ENCODE measurements around the gene CFAP92. TPM values are rescaled to one million over a fixed set of nuclear protein-coding genes. Genes with fewer than 3 reads are reported as not detected.

Gene CFAP92
- total RNA-seq, 3 donors from 2014 or later = 1.1 to 1.5 (median 1.3) TPM

GRCh38 chr3:129016356-129016719 lies 22.5 kb upstream of the CFAP92 start:
- H3K4me1 ChIP-seq (ENCODE audit: low read depth) = peaks cover 22% of the 10 kb centered on the region
- DNase-seq = peak; percentile 87 to 92 (median 87)
- TF ChIP-seq, protein P1, sequence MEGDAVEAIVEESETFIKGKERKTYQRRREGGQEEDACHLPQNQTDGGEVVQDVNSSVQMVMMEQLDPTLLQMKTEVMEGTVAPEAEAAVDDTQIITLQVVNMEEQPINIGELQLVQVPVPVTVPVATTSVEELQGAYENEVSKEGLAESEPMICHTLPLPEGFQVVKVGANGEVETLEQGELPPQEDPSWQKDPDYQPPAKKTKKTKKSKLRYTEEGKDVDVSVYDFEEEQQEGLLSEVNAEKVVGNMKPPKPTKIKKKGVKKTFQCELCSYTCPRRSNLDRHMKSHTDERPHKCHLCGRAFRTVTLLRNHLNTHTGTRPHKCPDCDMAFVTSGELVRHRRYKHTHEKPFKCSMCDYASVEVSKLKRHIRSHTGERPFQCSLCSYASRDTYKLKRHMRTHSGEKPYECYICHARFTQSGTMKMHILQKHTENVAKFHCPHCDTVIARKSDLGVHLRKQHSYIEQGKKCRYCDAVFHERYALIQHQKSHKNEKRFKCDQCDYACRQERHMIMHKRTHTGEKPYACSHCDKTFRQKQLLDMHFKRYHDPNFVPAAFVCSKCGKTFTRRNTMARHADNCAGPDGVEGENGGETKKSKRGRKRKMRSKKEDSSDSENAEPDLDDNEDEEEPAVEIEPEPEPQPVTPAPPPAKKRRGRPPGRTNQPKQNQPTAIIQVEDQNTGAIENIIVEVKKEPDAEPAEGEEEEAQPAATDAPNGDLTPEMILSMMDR (IDR thresholded peaks at IDR 0.05) = peak; percentile 16
- H3K4me3 ChIP-seq = no peak overlapping the region
- ATAC-seq = peak; percentile 87
- intact Hi-C loops (cut with DNase I, micrococcal nuclease) = no loop called here
- H3K9me3 ChIP-seq = no peaks in the 10 kb centered on the region
- H3K36me3 ChIP-seq (ENCODE audit: low read depth) = no peaks in the 10 kb centered on the region

DNA sequence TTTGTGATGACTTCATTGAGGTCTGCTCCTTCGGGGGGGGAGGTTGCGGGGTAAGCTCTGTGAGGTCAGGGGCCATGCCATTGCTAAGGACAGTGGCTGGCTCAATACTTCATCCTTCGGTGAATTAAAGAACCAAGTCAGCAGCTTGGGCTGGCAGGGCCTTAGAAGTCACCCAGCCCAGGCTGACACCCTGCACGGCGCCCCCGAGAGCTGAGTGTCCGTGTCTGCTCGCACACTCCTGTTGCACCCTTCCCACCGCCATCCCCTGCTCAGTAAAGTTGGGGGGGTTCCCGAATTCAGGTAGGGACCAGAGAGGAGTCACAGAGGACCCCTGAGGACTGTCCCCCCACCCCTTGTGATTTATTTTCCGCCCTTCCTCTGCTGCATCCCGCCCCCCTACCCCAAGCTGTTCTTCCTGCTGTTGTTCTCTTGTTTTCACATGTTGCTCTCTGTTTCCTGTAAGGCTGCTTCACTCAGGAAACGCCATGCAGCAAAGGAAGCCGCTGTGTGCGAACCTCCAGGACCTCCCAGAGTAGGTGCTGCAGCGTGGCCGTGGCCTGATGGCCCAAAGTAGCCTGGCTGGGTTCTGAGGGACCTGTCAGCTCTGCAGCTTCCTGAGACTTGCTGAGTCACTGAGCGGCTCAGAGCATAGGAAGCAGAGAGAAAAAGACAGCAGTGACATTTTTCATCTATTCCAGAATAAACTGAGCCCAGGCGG lies 21.7 kb upstream of the CFAP92 start:
- ATAC-seq (peak; percentile 6), DNase-seq (peak in 2 of 3 donors; percentile 35 to 70)
- Histone ChIP-seq H3K4me1 (ENCODE audit: low read depth) (peaks cover 22% of the 10 kb centered on the region), H3K9me3 (no peaks in the 10 kb centered on the region), H3K36me3 (ENCODE audit: low read depth) (no peaks in the 10 kb centered on the region), H3K4me3 (no peak overlapping the region)
- TF ChIP-seq, protein P1 (IDR thresholded peaks at IDR 0.05) = no peak
- intact Hi-C loops (cut with DNase I, micrococcal nuclease) = no loop called here

DNA sequence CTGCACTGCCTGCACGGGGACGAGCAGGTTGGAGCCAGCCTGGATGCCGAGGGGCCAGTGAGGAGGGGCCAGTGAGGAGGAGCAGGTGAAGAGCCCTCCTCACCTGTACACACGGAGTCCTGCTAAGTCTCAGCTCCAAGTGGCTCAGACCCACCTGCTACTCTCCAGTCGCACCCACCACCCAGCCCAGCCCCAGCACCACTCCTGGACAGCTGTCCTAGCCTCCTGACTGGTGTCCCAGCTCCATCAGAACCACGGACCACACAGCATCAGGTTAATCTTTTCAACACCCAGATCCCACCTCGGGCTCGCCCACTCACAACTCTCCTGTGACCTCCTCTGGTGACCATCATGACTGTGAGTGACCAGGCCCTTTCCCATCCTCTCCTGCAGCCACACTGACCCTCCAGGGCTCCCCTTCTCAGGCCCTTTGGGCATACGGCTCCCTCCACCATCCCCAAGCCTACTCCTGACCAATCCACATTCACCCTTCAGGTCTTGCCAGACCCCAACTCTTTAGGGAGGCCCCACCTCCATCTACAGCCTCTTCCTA lies 21.0 kb upstream of the CFAP92 start:
- H3K36me3 ChIP-seq (ENCODE audit: low read depth) = no peaks in the 10 kb centered on the region
- H3K9me3 ChIP-seq = no peaks in the 10 kb centered on the region
- peaks cover 22% of the 10 kb centered on the region for H3K4me1 ChIP-seq (ENCODE audit: low read depth)
- intact Hi-C loops (cut with DNase I, micrococcal nuclease) = no loop called here
- TF ChIP-seq, protein P1 (IDR thresholded peaks at IDR 0.05) = no peak
- DNase-seq (peak in 2 of 3 donors; percentile 27 to 45), ATAC-seq (no peak)
- H3K4me3 ChIP-seq = no peak overlapping the region

GRCh38 chr3:129014148-129014547 lies 20.3 kb upstream of the CFAP92 start:
- H3K4me3 ChIP-seq = no peak overlapping the region
- peaks cover 22% of the 10 kb centered on the region for H3K4me1 ChIP-seq (ENCODE audit: low read depth)
- TF ChIP-seq, protein P1 (IDR thresholded peaks at IDR 0.05) = no peak
- no peaks in the 10 kb centered on the region for H3K9me3 ChIP-seq
- intact Hi-C loops (cut with DNase I, micrococcal nuclease) = no loop called here
- ATAC-seq (no peak), DNase-seq (peak in 2 of 3 donors; percentile 42 to 52)
- H3K36me3 ChIP-seq (ENCODE audit: low read depth) = no peaks in the 10 kb centered on the region

DNA sequence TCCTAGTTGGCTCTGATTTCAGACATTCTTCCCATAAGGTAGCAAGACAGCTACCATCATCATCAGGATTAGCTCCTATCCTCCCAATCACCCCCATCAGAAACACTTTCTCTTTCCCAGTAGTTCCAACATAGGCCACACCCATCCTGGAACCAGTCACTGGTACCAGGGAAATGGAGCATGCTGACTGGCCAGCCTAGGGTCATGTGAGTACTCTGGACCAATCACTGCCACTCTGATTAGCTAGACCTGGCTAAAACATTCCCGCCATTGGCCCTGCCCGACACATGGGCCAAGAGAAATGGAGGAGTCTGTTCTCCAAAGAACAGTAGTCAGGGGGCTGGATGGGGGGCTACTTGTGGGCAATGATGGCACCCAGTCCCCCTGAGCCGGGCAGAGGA lies 19.6 kb upstream of the CFAP92 start:
- TF ChIP-seq, protein P1 (IDR thresholded peaks at IDR 0.05) = no peak
- Histone ChIP-seq H3K9me3 (no peaks in the 10 kb centered on the region), H3K4me1 (ENCODE audit: low read depth) (peaks cover 22% of the 10 kb centered on the region), H3K36me3 (ENCODE audit: low read depth) (no peaks in the 10 kb centered on the region), H3K4me3 (no peak overlapping the region)
- ATAC-seq (no peak), DNase-seq (no peak)
- intact Hi-C loops (cut with DNase I, micrococcal nuclease) = no loop called here

Data from mucosa of descending colon (tissue), 3 donors.